NCI-H345 (cell line): ENCODE measurements around the gene BST1.
A peak's percentile ranks its signal among the peaks of the same experiment; 100 is the strongest.

Source experiments
- DNase-seq: peaks from one replicate; lab custom pipeline; 2025; lab: John Stamatoyannopoulos, UW

Gene BST1

GRCh38 chr4:15676039-15676438, 26.8 kb upstream of the BST1 start:
- DNase-seq = no peak

- DNase-seq = no peak
These were observed 26.0 kb upstream of the BST1 start for GRCh38 chr4:15676899-15677298.

GRCh38 chr4:15677507-15677988, 25.3 kb upstream of the BST1 start:
- DNase-seq = no peak

GRCh38 chr4:15681067-15681371, 21.8 kb upstream of the BST1 start:
- DNase-seq = no peak

GRCh38 chr4:15681372-15682241, 21.3 kb upstream of the BST1 start, which contains the start of gene FAM200B:
Gene FAM200B (plus strand): TSS chr4:15681827. CDS start chr4:15686978, 5,151 bp downstream.
- DNase-seq = peak; percentile 97

GRCh38 chr4:15682242-15683142, 20.4 kb upstream of the BST1 start:
- no peak for DNase-seq

GRCh38 chr4:15683143-15683495, 19.7 kb upstream of the BST1 start:
- DNase-seq = no peak

GRCh38 chr4:15684498-15684897, 18.4 kb upstream of the BST1 start:
- DNase-seq = no peak

- DNase-seq = no peak
These were observed 14.8 kb upstream of the BST1 start for GRCh38 chr4:15688051-15688450.

GRCh38 chr4:15689540-15689939, 13.3 kb upstream of the BST1 start:
- no peak for DNase-seq

- no peak for DNase-seq
These were observed 12.7 kb upstream of the BST1 start for GRCh38 chr4:15690020-15690809.

- no peak for DNase-seq
These were observed 11.3 kb upstream of the BST1 start for GRCh38 chr4:15691346-15692135.

GRCh38 chr4:15692602-15693001, 10.3 kb upstream of the BST1 start:
- DNase-seq = no peak

- no peak for DNase-seq
These were observed 8.4 kb upstream of the BST1 start for GRCh38 chr4:15694431-15694830.

- DNase-seq = no peak
These were observed 7.6 kb upstream of the BST1 start for GRCh38 chr4:15695240-15695699.

- no peak for DNase-seq
These were observed 7.1 kb upstream of the BST1 start for GRCh38 chr4:15695729-15696128.

GRCh38 chr4:15696866-15697265, 6.0 kb upstream of the BST1 start:
- no peak for DNase-seq

- DNase-seq = no peak
These were observed 574 bp downstream of the BST1 start for GRCh38 chr4:15703439-15703838.

- DNase-seq = no peak
These were observed 1.3 kb downstream of the BST1 start for GRCh38 chr4:15704129-15704528.

- DNase-seq = no peak
These were observed 3.9 kb downstream of the BST1 start for GRCh38 chr4:15706646-15707362.

- DNase-seq = no peak
These were observed 4.5 kb downstream of the BST1 start for GRCh38 chr4:15707363-15707715.
